GM12878 (cell line): ENCODE data around the gene DIAPH1. TPM values are rescaled to one million over a fixed set of nuclear protein-coding genes. Genes with fewer than 3 reads are reported as not detected.

ENCODE experiments used
- ATAC-seq: fragments of 200-7000 bp; cut with Tn5 transposase; 3 replicates; pipeline ENCODE4 v1.9.1; 2020; ENCODE audit warnings: mild to moderate bottlenecking, moderate library complexity
- BruUV-seq: library from RNA; stranded (reverse); fragments of 400-500 nt; replicated peaks from 2 replicates; lab custom pipeline; 2021; lab: Mats Ljungman, UMichigan
- CTCF ChIA-PET: fragments of 300-600 bp; sonication (Branson Sonifier 250); formaldehyde crosslinking; extraction: SDS; loops from one replicate; lab custom pipeline; 2021; ENCODE audit warnings: inconsistent platforms; lab: Yijun Ruan, JAX
- POLR2A ChIA-PET: fragments of 350-600 bp; formaldehyde crosslinking; extraction: SDS; loops from one replicate; lab custom pipeline; 2021; ENCODE audit warnings: inconsistent platforms; lab: Charles Lee
- RAD21 ChIA-PET: fragments of 300-600 bp; sonication (Branson Sonifier 250); formaldehyde crosslinking; loops from one replicate; lab custom pipeline; 2023; ENCODE audit warnings: antibody characterized with exemption; ENCODE audit not compliant: unreplicated experiment; lab: Charles Lee
- SMC1A ChIA-PET: fragments of 300-600 bp; sonication (Branson Sonifier 250); formaldehyde crosslinking; loops from one replicate; lab custom pipeline; 2023; ENCODE audit not compliant: unreplicated experiment, uncharacterized antibody; lab: Charles Lee
- DNase-seq: peaks from one replicate; pipeline ENCODE4 v3.0.0-alpha.2; 2011; ENCODE audit warnings: low read depth, low spot score
- FAIRE-seq: peaks from 3 replicates; lab custom pipeline; 2011; peaks lifted over from hg19 to GRCh38; lab: Jason Lieb, UNC
- H2AFZ ChIP-seq: 2 replicates; pipeline ENCODE4 v1.6.0; 2011; ENCODE audit warnings: low read depth, low read length, control low read depth; ENCODE audit not compliant: control insufficient read depth
- H3K27ac ChIP-seq: 2 replicates; pipeline ENCODE4 v1.5.1; 2011; ENCODE audit warnings: control low read depth; ENCODE audit not compliant: control insufficient read depth, insufficient read depth
- H3K27me3 ChIP-seq, 2 experiments: replicated peaks in 1 of 2; 2 replicates each; pipeline versions ENCODE4 v1.6.0 to v1.6.1; 2011; ENCODE audit warnings: low read length in 1 of 2; ENCODE audit not compliant: control insufficient read depth in 2 of 2, insufficient read depth in 2 of 2
- H3K36me3 ChIP-seq, 2 experiments: 2 replicates each; pipeline ENCODE4 v1.5.1; 2011; ENCODE audit warnings: low read length in 1 of 2; ENCODE audit not compliant: control insufficient read depth in 2 of 2, insufficient read depth in 2 of 2
- H3K4me1 ChIP-seq: 2 replicates; pipeline ENCODE4 v1.6.1; 2011; ENCODE audit warnings: mild to moderate bottlenecking, low read length, moderate library complexity, mixed read lengths; ENCODE audit not compliant: control insufficient read depth, insufficient read depth
- H3K4me2 ChIP-seq: 2 replicates; pipeline ENCODE4 v1.6.0; 2011; ENCODE audit warnings: control low read depth; ENCODE audit not compliant: control insufficient read depth, insufficient read depth
- H3K4me3 ChIP-seq: fragments of 200-600 bp; sonication (generic); 2 replicates; pipeline ENCODE4 v1.5.1; 2016
- H3K79me2 ChIP-seq: 2 replicates; pipeline ENCODE4 v1.6.0; 2011; ENCODE audit warnings: low read length; ENCODE audit not compliant: control insufficient read depth, insufficient read depth
- H3K9ac ChIP-seq: 2 replicates; pipeline ENCODE4 v1.8.0; 2011; ENCODE audit warnings: low read length, control low read depth, mixed read lengths; ENCODE audit not compliant: control insufficient read depth, insufficient read depth
- H3K9me3 ChIP-seq: replicated peaks from 3 replicates; pipeline ENCODE4 v1.5.1; 2011; ENCODE audit warnings: mild to moderate bottlenecking, low read length; ENCODE audit not compliant: control insufficient read depth, insufficient read depth
- H4K20me1 ChIP-seq: 2 replicates; pipeline ENCODE4 v1.6.0; 2011; ENCODE audit not compliant: control insufficient read depth, insufficient read depth
- BMI1 ChIP-seq: fragments of 450-650 bp; IDR thresholded peaks from 2 replicates; pipeline ENCODE4 v1.6.1; 2016; ENCODE audit warnings: mild to moderate bottlenecking, moderate library complexity, borderline replicate concordance
- ZNF217 ChIP-seq: fragments of 450-650 bp; IDR thresholded peaks from 2 replicates; pipeline ENCODE4 v1.6.1; 2017; ENCODE audit warnings: antibody characterized with exemption, mild to moderate bottlenecking
- WGBS: methylation state at CpG from one replicate; pipeline ENCODE4 v1.1.6; 2016; ENCODE audit warnings: low lambda C conversion rate; ENCODE audit not compliant: insufficient replicate concordance, insufficient coverage; ENCODE audit errors: missing lambda C conversion rate; 5-methylcytosine and 5-hydroxymethylcytosine counted together
- in situ Hi-C: fragments of 300-500 bp; cut with MboI; formaldehyde crosslinking; loops from 9 replicates; pipeline ENCODE4 v1.14.3; 2018; ENCODE audit warnings: mixed read lengths
- intact Hi-C: fragments of 100-400 bp; cut with micrococcal nuclease; formaldehyde crosslinking; loops from one replicate; pipeline ENCODE4 v1.14.2; 2022; ENCODE audit not compliant: unreplicated experiment
- polyA plus RNA-seq, 11 experiments: library from polyadenylated mRNA; depleted of rRNA in 4 of 11; unstranded in 6 of 11; stranded (reverse) in 5 of 11; fragments of >200 nt; fragmentation: Nextera tagmentation in 4 of 11; fragmentation: Illumina TruSeq in 1 of 11; extraction: Ambion mirVana in 4 of 11; extraction: Trizol in 1 of 11; gene quantifications; 1 replicate in 1 of 11; 2 replicates in 10 of 11; pipeline versions ENCODE4 v1.2.1 to v1.2.3, GENCODE V29; 2011 to 2016; ENCODE audit warnings: inconsistent platforms in 2 of 11, missing spikeins in 2 of 11, low read depth in 1 of 11
- total RNA-seq, 4 experiments: library from RNA; depleted of rRNA in 3 of 4; stranded (reverse); fragments of >200 nt in 3 of 4; fragmentation: Illumina TruSeq in 1 of 4; extraction: Trizol in 1 of 4; gene quantifications; 2 replicates each; pipeline versions ENCODE4 v1.2.1 to v1.2.3, GENCODE V29; 2013 to 2021

The DIAPH1 gene
- total and polyA plus RNA-seq, 10 of the 15 experiments (the other 5 are each of a cell fraction or from before 2014, with no cell fraction given), result 37.8 to 168 (median 59.0) TPM

DNA sequence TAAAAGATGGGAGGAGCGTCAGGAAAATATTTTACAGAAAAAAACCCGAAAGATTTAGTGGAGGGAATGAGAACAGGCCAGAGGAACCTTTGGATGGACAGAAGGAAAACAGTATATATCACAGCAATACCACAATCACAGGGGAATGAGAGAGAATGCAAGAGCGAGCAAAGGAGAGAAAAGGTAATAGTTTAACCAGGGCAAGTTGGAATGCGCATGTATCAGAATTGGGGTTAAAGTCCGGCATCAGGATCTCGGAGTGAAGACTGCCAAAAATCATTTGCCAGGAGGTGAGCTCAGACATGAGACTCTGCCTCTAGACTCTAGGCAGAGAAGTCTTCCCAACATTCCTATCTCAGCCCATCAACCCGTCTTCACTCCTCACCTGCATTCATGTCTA, 93.1 kb downstream of the DIAPH1 start:
- ChIA-PET CTCF (interaction anchor here (0.6 to 11.2 kb wide), 16 partner anchors 8 to 112 kb away, joined by 3 to 194 read pairs (median 16); partner anchors contain the start of genes PCDHGA10, PCDHGA11, PCDHGA12 and PCDHGC3), POLR2A (no interaction called here), RAD21 (interaction anchor here (0.7 to 6.2 kb wide), 5 partner anchors 14 to 105 kb away, joined by 4 to 66 read pairs (median 19); partner anchors contain the start of genes PCDHGA11 and PCDHGC3), SMC1A (interaction anchor here (0.6 to 13.7 kb wide), 10 partner anchors 14 to 112 kb away, joined by 3 to 176 read pairs (median 6); partner anchors contain the start of genes PCDHGA10, PCDHGA11, PCDHGA12 and PCDHGC3)
- no peak for FAIRE-seq
- no TSS peak for BruUV-seq
- in situ Hi-C loops (loop anchor here (5.0 kb wide), 1 partner anchor 48 kb away; the partner anchor contains the start of gene PCDHGC3), intact Hi-C loops (no loop called here)
- no peak overlapping the region for H2AFZ ChIP-seq
- H3K4me3 ChIP-seq, result no peak overlapping the region
- no peak overlapping the region for H3K4me2 ChIP-seq
- H3K27ac ChIP-seq, result no peak overlapping the region
- no peak overlapping the region for H3K9ac ChIP-seq
- peaks cover 14 to 43% of the 10 kb centered on the region in 2 experiments for H3K36me3 ChIP-seq
- no peaks in the 10 kb centered on the region for H3K79me2 ChIP-seq
- H3K9me3 ChIP-seq, result no peaks in the 10 kb centered on the region
- DNase-seq, result no peak
- no peak for TF ChIP-seq ZNF217
- no peak for TF ChIP-seq BMI1
- 87% methylated on average over 7 of the region's 7 CpGs for whole genome bisulfite sequencing
- ATAC-seq, result no peak
- H3K4me1 ChIP-seq, result peaks cover 34% of the 10 kb centered on the region
- no peaks in the 10 kb centered on the region for H3K27me3 ChIP-seq
- H4K20me1 ChIP-seq, result no peaks in the 10 kb centered on the region
